ENCODE measurements around the gene KCNMB2. TPM values are rescaled to one million over a fixed set of nuclear protein-coding genes. Genes with fewer than 3 reads are reported as not detected.

Gene KCNMB2
- polyA plus RNA-seq, 1 of the 3 experiments (the other 2 are of a cell fraction): not detected

- Histone ChIP-seq H3K36me3 (replicated peaks in 1 of 2; ENCODE audit: control insufficient read depth in 1 of 2, insufficient read depth in 2 of 2, low read length in 1 of 2) (no peaks in the 10 kb centered on the region), H4K20me1 (ENCODE audit: insufficient read depth) (no peaks in the 10 kb centered on the region), H3K27ac (ENCODE audit: low read depth in 2 of 2, low read length in 1 of 2) (no peak overlapping the region), H3K27me3 (ENCODE audit: insufficient read depth) (no peaks in the 10 kb centered on the region), H3K79me2 (ENCODE audit: insufficient read depth) (no peaks in the 10 kb centered on the region), H2AFZ (ENCODE audit: low read depth) (no peak overlapping the region), H3K4me3 (ENCODE audit: low read depth in 2 of 2, low read length in 1 of 2) (no peak overlapping the region), H3F3A (replicated peaks; ENCODE audit: insufficient read depth) (no peaks in the 10 kb centered on the region), H3K4me2 (no peak overlapping the region), H3K4me1 (ENCODE audit: control insufficient read depth in 1 of 2, insufficient read depth in 2 of 2, low read depth in 1 of 2, low read length in 1 of 2) (no peaks in the 10 kb centered on the region; a peak in 1 of 4 replicates), H3K9me2 (no peaks in the 10 kb centered on the region), H3K9me3 (no peaks in the 10 kb centered on the region), H3K9ac (no peak overlapping the region)
- ChIA-PET POLR2A (no interaction called here), CTCF (no interaction called here)
- no peak for DNase-seq
- TF ChIP-seq GABPA (IDR thresholded peaks at IDR 0.05; ENCODE audit: low read depth) (no peak), NFIC (IDR thresholded peaks at IDR 0.05; ENCODE audit: borderline replicate concordance) (no peak), NRF1 (IDR thresholded peaks at IDR 0.05; ENCODE audit: low read depth, low read length) (no peak), FOXJ3 (CRISPR knock-in tag; IDR thresholded peaks at IDR 0.05) (no peak), PBX3 (IDR thresholded peaks at IDR 0.05) (no peak), MEF2A (IDR thresholded peaks at IDR 0.05; ENCODE audit: borderline replicate concordance, low read depth) (no peak), YY1 (IDR thresholded peaks at IDR 0.05; ENCODE audit: low read depth) (no peak), USF2 (IDR thresholded peaks at IDR 0.05; ENCODE audit: borderline replicate concordance, low read depth, low read length) (no peak), JUND (IDR thresholded peaks at IDR 0.05) (no peak), TEAD4 (IDR thresholded peaks at IDR 0.05; ENCODE audit: borderline replicate concordance, insufficient read depth) (no peak), EZH2phosphoT487 (IDR thresholded peaks at IDR 0.05; ENCODE audit: borderline replicate concordance, low read depth) (no peak), EP300 (IDR thresholded peaks at IDR 0.05; ENCODE audit: borderline replicate concordance in 1 of 2, low read depth in 1 of 2, low read length in 1 of 2) (no peak), FOSL2 (IDR thresholded peaks at IDR 0.05; ENCODE audit: borderline replicate concordance, low read depth) (no peak), RFX5 (IDR thresholded peaks at IDR 0.05; ENCODE audit: low read length) (no peak), SMC3 (IDR thresholded peaks at IDR 0.05; ENCODE audit: low read depth, low read length) (no peak), MXI1 (IDR thresholded peaks at IDR 0.05; ENCODE audit: low read depth, low read length) (no peak), TCF12 (IDR thresholded peaks at IDR 0.05) (no peak), GATA2 (CRISPR knock-in tag; IDR thresholded peaks at IDR 0.05) (no peak)
- TF ChIP-seq, protein P1, sequence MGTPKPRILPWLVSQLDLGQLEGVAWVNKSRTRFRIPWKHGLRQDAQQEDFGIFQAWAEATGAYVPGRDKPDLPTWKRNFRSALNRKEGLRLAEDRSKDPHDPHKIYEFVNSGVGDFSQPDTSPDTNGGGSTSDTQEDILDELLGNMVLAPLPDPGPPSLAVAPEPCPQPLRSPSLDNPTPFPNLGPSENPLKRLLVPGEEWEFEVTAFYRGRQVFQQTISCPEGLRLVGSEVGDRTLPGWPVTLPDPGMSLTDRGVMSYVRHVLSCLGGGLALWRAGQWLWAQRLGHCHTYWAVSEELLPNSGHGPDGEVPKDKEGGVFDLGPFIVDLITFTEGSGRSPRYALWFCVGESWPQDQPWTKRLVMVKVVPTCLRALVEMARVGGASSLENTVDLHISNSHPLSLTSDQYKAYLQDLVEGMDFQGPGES (IDR thresholded peaks at IDR 0.05; ENCODE audit: low read depth, low read length): no peak
- TF ChIP-seq, protein P2, sequence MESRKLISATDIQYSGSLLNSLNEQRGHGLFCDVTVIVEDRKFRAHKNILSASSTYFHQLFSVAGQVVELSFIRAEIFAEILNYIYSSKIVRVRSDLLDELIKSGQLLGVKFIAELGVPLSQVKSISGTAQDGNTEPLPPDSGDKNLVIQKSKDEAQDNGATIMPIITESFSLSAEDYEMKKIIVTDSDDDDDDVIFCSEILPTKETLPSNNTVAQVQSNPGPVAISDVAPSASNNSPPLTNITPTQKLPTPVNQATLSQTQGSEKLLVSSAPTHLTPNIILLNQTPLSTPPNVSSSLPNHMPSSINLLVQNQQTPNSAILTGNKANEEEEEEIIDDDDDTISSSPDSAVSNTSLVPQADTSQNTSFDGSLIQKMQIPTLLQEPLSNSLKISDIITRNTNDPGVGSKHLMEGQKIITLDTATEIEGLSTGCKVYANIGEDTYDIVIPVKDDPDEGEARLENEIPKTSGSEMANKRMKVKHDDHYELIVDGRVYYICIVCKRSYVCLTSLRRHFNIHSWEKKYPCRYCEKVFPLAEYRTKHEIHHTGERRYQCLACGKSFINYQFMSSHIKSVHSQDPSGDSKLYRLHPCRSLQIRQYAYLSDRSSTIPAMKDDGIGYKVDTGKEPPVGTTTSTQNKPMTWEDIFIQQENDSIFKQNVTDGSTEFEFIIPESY (IDR thresholded peaks at IDR 0.05; ENCODE audit: borderline replicate concordance, low read depth): no peak
- WGBS (ENCODE audit: low lambda C conversion rate): 27% methylated on average over 3 of the region's 3 CpGs
Measured at GRCh38 chr3:178680037-178680436, 143.8 kb downstream of the KCNMB2 start.

All from SK-N-SH (cell line).